ENCODE data around the gene CBLC.

Gene CBLC

DNA sequence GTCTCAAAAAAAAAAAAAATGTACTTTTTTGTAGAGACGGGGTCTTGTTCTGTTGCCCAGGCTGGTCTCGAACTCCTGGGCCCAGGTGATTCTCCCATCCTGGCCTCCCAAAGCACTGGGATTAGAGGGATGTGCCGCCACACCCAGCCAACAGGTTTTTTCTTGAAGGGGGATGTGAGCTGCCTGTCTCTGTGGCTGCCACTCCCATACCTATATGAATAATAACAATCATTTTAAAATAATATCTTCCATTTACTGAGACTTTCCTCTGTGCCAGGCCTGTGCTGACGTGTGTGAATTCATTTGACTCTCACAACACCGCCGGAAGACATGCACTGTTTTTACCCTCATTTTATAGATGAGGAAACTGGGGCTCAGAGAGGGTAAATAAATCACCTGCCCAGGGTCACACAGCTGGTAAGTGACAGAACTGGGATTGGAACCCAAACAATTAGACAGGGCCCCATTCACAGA lies 36.4 kb upstream of the CBLC start:
- no peaks in the 10 kb centered on the region for H4K20me1 ChIP-seq (ENCODE audit: insufficient read depth, low read length)
- no peak overlapping the region for H2AFZ ChIP-seq (ENCODE audit: low read length)
- H3F3A ChIP-seq (ENCODE audit: insufficient read depth, low read length) = 0 out of 2 replicates have a peak, but pooled peaks cover 4% of the 10 kb centered on the region
- H3K4me3 ChIP-seq (ENCODE audit: low read length) = no peak overlapping the region
- H3K4me1 ChIP-seq (ENCODE audit: low read length) = no peaks in the 10 kb centered on the region
- H3K9me3 ChIP-seq (replicated peaks; ENCODE audit: insufficient read depth, low read length) = no peaks in the 10 kb centered on the region
- TF ChIP-seq EZH2phosphoT487 (IDR thresholded peaks at IDR 0.05; ENCODE audit: low read length) = no peak
- TF ChIP-seq, protein P1, sequence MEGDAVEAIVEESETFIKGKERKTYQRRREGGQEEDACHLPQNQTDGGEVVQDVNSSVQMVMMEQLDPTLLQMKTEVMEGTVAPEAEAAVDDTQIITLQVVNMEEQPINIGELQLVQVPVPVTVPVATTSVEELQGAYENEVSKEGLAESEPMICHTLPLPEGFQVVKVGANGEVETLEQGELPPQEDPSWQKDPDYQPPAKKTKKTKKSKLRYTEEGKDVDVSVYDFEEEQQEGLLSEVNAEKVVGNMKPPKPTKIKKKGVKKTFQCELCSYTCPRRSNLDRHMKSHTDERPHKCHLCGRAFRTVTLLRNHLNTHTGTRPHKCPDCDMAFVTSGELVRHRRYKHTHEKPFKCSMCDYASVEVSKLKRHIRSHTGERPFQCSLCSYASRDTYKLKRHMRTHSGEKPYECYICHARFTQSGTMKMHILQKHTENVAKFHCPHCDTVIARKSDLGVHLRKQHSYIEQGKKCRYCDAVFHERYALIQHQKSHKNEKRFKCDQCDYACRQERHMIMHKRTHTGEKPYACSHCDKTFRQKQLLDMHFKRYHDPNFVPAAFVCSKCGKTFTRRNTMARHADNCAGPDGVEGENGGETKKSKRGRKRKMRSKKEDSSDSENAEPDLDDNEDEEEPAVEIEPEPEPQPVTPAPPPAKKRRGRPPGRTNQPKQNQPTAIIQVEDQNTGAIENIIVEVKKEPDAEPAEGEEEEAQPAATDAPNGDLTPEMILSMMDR (IDR thresholded peaks at IDR 0.05; ENCODE audit: low read length) = no peak
- no peak for TF ChIP-seq EZH2 (optimal IDR thresholded peaks at IDR 0.05; ENCODE audit: low read depth, low read length)
- DNase-seq = no peak
- no peaks in the 10 kb centered on the region for H3K36me3 ChIP-seq (replicated peaks; ENCODE audit: insufficient read depth, low read length)
- H3K27me3 ChIP-seq (replicated peaks; ENCODE audit: insufficient read depth, low read length) = 0 out of 2 replicates have a peak, but pooled peaks cover 10% of the 10 kb centered on the region
- H3K9me2 ChIP-seq (replicated peaks; ENCODE audit: insufficient read depth, low read length) = no peaks in the 10 kb centered on the region
- H3K79me2 ChIP-seq (ENCODE audit: low read length) = no peaks in the 10 kb centered on the region
- no peak overlapping the region for H3K4me2 ChIP-seq (ENCODE audit: low read depth, low read length)
- H3K27ac ChIP-seq (ENCODE audit: low read length) = no peak overlapping the region
- H3K9ac ChIP-seq (ENCODE audit: low read length) = no peak overlapping the region

DNA sequence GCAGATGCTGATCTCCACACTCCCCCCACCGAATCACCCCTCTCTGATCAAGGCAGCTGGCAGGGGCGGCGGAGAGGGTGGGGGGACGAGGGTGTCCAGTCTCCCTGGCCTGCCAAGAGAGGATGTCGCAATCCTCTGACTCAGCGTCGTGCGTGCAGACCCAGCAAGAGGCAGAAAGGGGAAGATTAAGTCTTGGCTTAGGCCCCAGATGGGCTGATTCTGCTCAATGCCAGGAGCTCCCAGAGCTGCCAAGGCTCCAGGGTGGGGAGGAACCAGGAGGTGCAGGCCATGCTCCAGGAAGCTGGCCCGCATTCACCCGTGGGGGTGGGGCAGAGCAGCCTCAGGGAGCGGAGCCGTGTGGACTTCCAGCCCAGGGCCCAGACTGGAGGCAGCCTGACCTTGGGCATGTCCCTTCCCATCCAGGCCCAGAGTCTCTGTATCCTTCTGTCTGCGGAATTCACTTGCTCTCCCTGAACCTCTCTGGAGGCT lies 35.8 kb upstream of the CBLC start:
- H3K27me3 ChIP-seq (replicated peaks; ENCODE audit: insufficient read depth, low read length) = 0 out of 2 replicates have a peak, but pooled peaks cover 16% of the 10 kb centered on the region
- no peak overlapping the region for H3K27ac ChIP-seq (ENCODE audit: low read length)
- no peaks in the 10 kb centered on the region for H3K36me3 ChIP-seq (replicated peaks; ENCODE audit: insufficient read depth, low read length)
- 0 out of 2 replicates have a peak, but pooled peaks cover 4% of the 10 kb centered on the region for H3F3A ChIP-seq (ENCODE audit: insufficient read depth, low read length)
- no peak overlapping the region for H2AFZ ChIP-seq (ENCODE audit: low read length)
- no peaks in the 10 kb centered on the region for H3K9me3 ChIP-seq (replicated peaks; ENCODE audit: insufficient read depth, low read length)
- no peak overlapping the region for H3K9ac ChIP-seq (ENCODE audit: low read length)
- H3K79me2 ChIP-seq (ENCODE audit: low read length) = no peaks in the 10 kb centered on the region
- H3K4me3 ChIP-seq (ENCODE audit: low read length) = no peak overlapping the region
- TF ChIP-seq EZH2 (optimal IDR thresholded peaks at IDR 0.05; ENCODE audit: low read depth, low read length) = no peak
- TF ChIP-seq EZH2phosphoT487 (IDR thresholded peaks at IDR 0.05; ENCODE audit: low read length) = no peak
- TF ChIP-seq, protein P1 (IDR thresholded peaks at IDR 0.05; ENCODE audit: low read length) = no peak
- H4K20me1 ChIP-seq (ENCODE audit: insufficient read depth, low read length) = no peaks in the 10 kb centered on the region
- DNase-seq = no peak
- H3K9me2 ChIP-seq (replicated peaks; ENCODE audit: insufficient read depth, low read length) = no peaks in the 10 kb centered on the region
- H3K4me2 ChIP-seq (ENCODE audit: low read depth, low read length) = no peak overlapping the region
- H3K4me1 ChIP-seq (ENCODE audit: low read length) = peaks cover 2% of the 10 kb centered on the region; the same call in 1 of the 2 replicates

DNA sequence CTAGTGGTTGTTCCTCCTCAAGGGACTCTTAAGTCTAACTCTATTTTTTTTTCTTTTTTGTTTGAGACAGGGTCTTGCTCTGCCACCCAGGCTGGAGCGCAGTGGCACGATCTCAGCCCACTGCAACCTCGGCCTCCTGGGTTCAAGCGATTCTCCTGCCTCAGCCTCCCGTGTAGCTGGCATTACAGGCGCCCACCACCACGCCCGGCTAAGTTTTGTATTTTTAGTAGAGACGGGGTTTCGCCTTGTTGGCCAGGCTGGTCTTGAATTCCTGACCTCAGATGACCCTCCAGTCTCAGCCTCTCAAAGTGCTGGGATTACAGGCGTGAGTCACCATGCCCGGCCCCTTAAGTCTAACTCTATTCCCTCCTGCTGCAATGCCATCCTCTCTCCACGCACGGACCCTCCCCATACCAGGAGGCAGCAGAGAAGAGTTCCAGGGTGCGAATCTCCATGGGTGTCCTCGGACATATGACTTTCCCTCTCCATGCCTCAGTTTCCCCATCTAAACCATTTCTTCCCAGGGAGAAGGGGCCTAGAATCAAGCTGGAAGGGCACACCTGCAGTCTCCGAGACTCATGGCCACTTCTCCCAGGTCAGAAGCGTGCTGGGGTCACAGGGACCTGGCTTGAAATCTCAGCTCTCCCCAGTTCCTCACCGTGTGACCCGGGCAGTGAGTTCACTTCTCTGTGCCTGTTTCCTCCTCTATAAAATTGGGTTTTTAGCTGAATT lies 35.2 kb upstream of the CBLC start:
- H3K9ac ChIP-seq (ENCODE audit: low read length) = no peak overlapping the region
- no peak for DNase-seq
- no peaks in the 10 kb centered on the region for H3K9me3 ChIP-seq (replicated peaks; ENCODE audit: insufficient read depth, low read length)
- H3K36me3 ChIP-seq (replicated peaks; ENCODE audit: insufficient read depth, low read length) = no peaks in the 10 kb centered on the region
- 0 out of 2 replicates have a peak, but pooled peaks cover 18% of the 10 kb centered on the region for H3K27me3 ChIP-seq (replicated peaks; ENCODE audit: insufficient read depth, low read length)
- no peaks in the 10 kb centered on the region for H4K20me1 ChIP-seq (ENCODE audit: insufficient read depth, low read length)
- H3F3A ChIP-seq (ENCODE audit: insufficient read depth, low read length) = 0 out of 2 replicates have a peak, but pooled peaks cover 4% of the 10 kb centered on the region
- H3K9me2 ChIP-seq (replicated peaks; ENCODE audit: insufficient read depth, low read length) = no peaks in the 10 kb centered on the region
- no peak overlapping the region for H2AFZ ChIP-seq (ENCODE audit: low read length)
- H3K4me3 ChIP-seq (ENCODE audit: low read length) = no peak overlapping the region
- H3K27ac ChIP-seq (ENCODE audit: low read length) = no peak overlapping the region
- H3K4me2 ChIP-seq (ENCODE audit: low read depth, low read length) = no peak overlapping the region
- peaks cover 4% of the 10 kb centered on the region; the same call in 1 of the 2 replicates for H3K4me1 ChIP-seq (ENCODE audit: low read length)
- no peaks in the 10 kb centered on the region for H3K79me2 ChIP-seq (ENCODE audit: low read length)
- TF ChIP-seq, protein P1 (IDR thresholded peaks at IDR 0.05; ENCODE audit: low read length) = no peak
- TF ChIP-seq EZH2phosphoT487 (IDR thresholded peaks at IDR 0.05; ENCODE audit: low read length) = no peak
- TF ChIP-seq EZH2 (optimal IDR thresholded peaks at IDR 0.05; ENCODE audit: low read depth, low read length) = no peak

All from MM.1S (cell line).